Activated naive CD4-positive, alpha-beta T cell treated with anti-CD3 and anti-CD28 coated beads, Interleukin-2, amount 10 ng/mL, durations not matched to agents 7 days and 5 days (primary cell): Measurements from ENCODE around the gene OR4E1.
"Not testable (repeated sequence)": the region's sequence is repeated elsewhere in the genome, so short reads cannot be mapped to it uniquely, and the experiment has no call there.

Source experiments
- CTCF ChIA-PET: fragments of 350-600 bp; sonication (Branson Sonifier 250); formaldehyde crosslinking; loops from one replicate; lab custom pipeline; 2021; ENCODE audit warnings: antibody characterized with exemption; lab: Charles Lee
- DNase-seq: peaks from one replicate; pipeline ENCODE4 v3.0.0-alpha.2; 2020
- H3K27ac Mint-ChIP-seq: one replicate; pipeline ENCODE4 v1.8.0; 2021; ENCODE audit warnings: mild to moderate bottlenecking, moderate library complexity, mixed read lengths
- H3K27me3 Mint-ChIP-seq: one replicate; pipeline ENCODE4 v1.8.0; 2021; ENCODE audit warnings: mild to moderate bottlenecking, mixed read lengths
- H3K36me3 Mint-ChIP-seq: one replicate; pipeline ENCODE4 v1.8.0; 2021; ENCODE audit warnings: mixed read lengths
- H3K4me1 Mint-ChIP-seq: one replicate; pipeline ENCODE4 v1.8.0; 2021; ENCODE audit warnings: mixed read lengths
- H3K4me3 Mint-ChIP-seq: one replicate; pipeline ENCODE4 v1.8.0; 2021; ENCODE audit warnings: mild to moderate bottlenecking, moderate library complexity, mixed read lengths
- H3K9me3 Mint-ChIP-seq: one replicate; pipeline ENCODE4 v1.8.0; 2021; ENCODE audit warnings: mixed read lengths

The OR4E1 gene

GRCh38 chr14:21673718-21674117, at the start of gene OR4E1:
TSS of gene OR4E1 (minus strand) at chr14:21673818. CDS start at chr14:21670935, 2,883 bp downstream.
- no peak within 1 kb of the TSS for H3K27ac Mint-ChIP-seq
- peaks cover 5% of the 10 kb centered on the region for H3K27me3 Mint-ChIP-seq
- DNase-seq = no peak
- no peaks in the 10 kb centered on the region for H3K4me1 Mint-ChIP-seq
- CTCF ChIA-PET = interaction anchor here (1.0 kb wide), 1 partner anchor 25 kb away, joined by 4 read pairs; no protein-coding TSS in a partner anchor
- H3K36me3 Mint-ChIP-seq = no peaks in the 10 kb centered on the region
- H3K4me3 Mint-ChIP-seq = no peak within 1 kb of the TSS
- peaks cover 7% of the 10 kb centered on the region for H3K9me3 Mint-ChIP-seq

GRCh38 chr14:21721504-21721903, 47.9 kb upstream of the OR4E1 start:
- CTCF ChIA-PET = interaction anchor here (1.0 to 2.7 kb wide), 3 partner anchors 10 to 55 kb away, joined by 3 to 19 read pairs (median 7); no protein-coding TSS in a partner anchor
- Mint-ChIP-seq H3K36me3 (no peaks in the 10 kb centered on the region), H3K4me1 (peaks cover 5% of the 10 kb centered on the region), H3K4me3 (no peak overlapping the region), H3K9me3 (no peaks in the 10 kb centered on the region), H3K27ac (no peak overlapping the region), H3K27me3 (peaks cover 22% of the 10 kb centered on the region)
- DNase-seq = no peak

- DNase-seq = no peak
- Mint-ChIP-seq H3K27me3 (peaks cover 25% of the 10 kb centered on the region), H3K9me3 (no peaks in the 10 kb centered on the region), H3K4me3 (no peak overlapping the region), H3K36me3 (no peaks in the 10 kb centered on the region), H3K4me1 (peaks cover 5% of the 10 kb centered on the region), H3K27ac (no peak overlapping the region)
- CTCF ChIA-PET = no interaction called here
Measured at GRCh38 chr14:21719841-21720240, 46.2 kb upstream of the OR4E1 start.

- Mint-ChIP-seq H3K27me3 (peaks cover 16% of the 10 kb centered on the region), H3K27ac (peak overlapping the region; percentile 69), H3K4me3 (peak overlapping the region; percentile 35), H3K9me3 (no peaks in the 10 kb centered on the region), H3K36me3 (no peaks in the 10 kb centered on the region), H3K4me1 (peaks cover 8% of the 10 kb centered on the region)
- CTCF ChIA-PET = interaction anchor here (1.3 to 1.5 kb wide), 2 partner anchors 9 to 17 kb away, joined by 3 read pairs; no protein-coding TSS in a partner anchor
- DNase-seq = peak; percentile 24
Measured at GRCh38 chr14:21714318-21714929, 40.8 kb upstream of the OR4E1 start.

GRCh38 chr14:21712036-21712435, 38.4 kb upstream of the OR4E1 start:
- peaks cover 16% of the 10 kb centered on the region for H3K27me3 Mint-ChIP-seq
- H3K4me3 Mint-ChIP-seq = peak overlapping the region; percentile 67
- peak overlapping the region; percentile 89 for H3K27ac Mint-ChIP-seq
- peak; percentile 29 for DNase-seq
- peaks cover 8% of the 10 kb centered on the region for H3K4me1 Mint-ChIP-seq
- H3K9me3 Mint-ChIP-seq = peaks cover 5% of the 10 kb centered on the region
- H3K36me3 Mint-ChIP-seq = peaks cover 2% of the 10 kb centered on the region
- CTCF ChIA-PET = interaction anchor here (0.8 to 2.0 kb wide), 10 partner anchors 8 to 942 kb away, joined by 3 to 7 read pairs (median 3); no protein-coding TSS in a partner anchor

GRCh38 chr14:21711360-21711961, 37.8 kb upstream of the OR4E1 start:
- Mint-ChIP-seq H3K36me3 (peaks cover 2% of the 10 kb centered on the region), H3K4me3 (peak overlapping the region; percentile 67), H3K27ac (peak overlapping the region; percentile 89), H3K9me3 (peaks cover 5% of the 10 kb centered on the region), H3K27me3 (peaks cover 12% of the 10 kb centered on the region), H3K4me1 (peaks cover 6% of the 10 kb centered on the region)
- DNase-seq = peak; percentile 36
- CTCF ChIA-PET = interaction anchor here (0.7 to 2.0 kb wide), 10 partner anchors 10 to 859 kb away, joined by 3 to 7 read pairs (median 3); no protein-coding TSS in a partner anchor

- H3K4me3 Mint-ChIP-seq = no peak overlapping the region
- no peak overlapping the region for H3K27ac Mint-ChIP-seq
Measured at GRCh38 chr14:21704338-21704737, 30.7 kb upstream of the OR4E1 start.

GRCh38 chr14:21703357-21704326, 30.0 kb upstream of the OR4E1 start:
- H3K27ac Mint-ChIP-seq = no peak overlapping the region
- CTCF ChIA-PET = interaction anchor here (0.7 to 1.3 kb wide), 4 partner anchors 9 to 65 kb away, joined by 3 read pairs; no protein-coding TSS in a partner anchor
- no peak for DNase-seq

More at GRCh38 chr14:21704338-21704737, 30.7 kb upstream of the OR4E1 start:
- CTCF ChIA-PET = interaction anchor here (1.0 to 1.3 kb wide), 3 partner anchors 8 to 64 kb away, joined by 3 read pairs; no protein-coding TSS in a partner anchor
- H3K36me3 Mint-ChIP-seq = peaks cover 2% of the 10 kb centered on the region
- H3K27me3 Mint-ChIP-seq = peaks cover 12% of the 10 kb centered on the region
- peaks cover 5% of the 10 kb centered on the region for H3K9me3 Mint-ChIP-seq
- H3K4me1 Mint-ChIP-seq = peaks cover 9% of the 10 kb centered on the region
- DNase-seq = no peak

GRCh38 chr14:21702316-21702715, 28.7 kb upstream of the OR4E1 start:
- no peaks in the 10 kb centered on the region for H3K36me3 Mint-ChIP-seq
- peaks cover 9% of the 10 kb centered on the region for H3K4me1 Mint-ChIP-seq
- H3K27me3 Mint-ChIP-seq = peaks cover 12% of the 10 kb centered on the region
- no peak overlapping the region for H3K4me3 Mint-ChIP-seq
- CTCF ChIA-PET = no interaction called here
- H3K27ac Mint-ChIP-seq = no peak overlapping the region
- DNase-seq = no peak
- H3K9me3 Mint-ChIP-seq = no peaks in the 10 kb centered on the region

More at GRCh38 chr14:21703357-21704326, 30.0 kb upstream of the OR4E1 start:
- peaks cover 9% of the 10 kb centered on the region for H3K4me1 Mint-ChIP-seq
- H3K27me3 Mint-ChIP-seq = peaks cover 13% of the 10 kb centered on the region
- no peaks in the 10 kb centered on the region for H3K36me3 Mint-ChIP-seq
- no peak overlapping the region for H3K4me3 Mint-ChIP-seq
- H3K9me3 Mint-ChIP-seq = no peaks in the 10 kb centered on the region

GRCh38 chr14:21699551-21699950, 25.9 kb upstream of the OR4E1 start:
- Mint-ChIP-seq H3K4me1 (peaks cover 9% of the 10 kb centered on the region), H3K27ac (no peak overlapping the region), H3K9me3 (no peaks in the 10 kb centered on the region), H3K4me3 (no peak overlapping the region), H3K27me3 (peaks cover 14% of the 10 kb centered on the region), H3K36me3 (no peaks in the 10 kb centered on the region)
- CTCF ChIA-PET = no interaction called here
- no peak for DNase-seq

- H3K9me3 Mint-ChIP-seq, H3K36me3 Mint-ChIP-seq, CTCF ChIA-PET, H3K4me3 Mint-ChIP-seq, H3K27ac Mint-ChIP-seq, H3K4me1 Mint-ChIP-seq, DNase-seq: not testable (repeated sequence)
- H3K27me3 Mint-ChIP-seq = peaks cover 14% of the 10 kb centered on the region
Measured at GRCh38 chr14:21698538-21698937, 24.9 kb upstream of the OR4E1 start.

- H3K36me3 Mint-ChIP-seq, H3K4me1 Mint-ChIP-seq, H3K4me3 Mint-ChIP-seq, H3K9me3 Mint-ChIP-seq, DNase-seq, H3K27ac Mint-ChIP-seq: not testable (repeated sequence)
- CTCF ChIA-PET = interaction anchor here (1.6 kb wide), 1 partner anchor 13 kb away, joined by 4 read pairs; no protein-coding TSS in a partner anchor
- peaks cover 14% of the 10 kb centered on the region for H3K27me3 Mint-ChIP-seq
Measured at GRCh38 chr14:21697662-21698061, 24.0 kb upstream of the OR4E1 start.

- Mint-ChIP-seq H3K9me3 (no peaks in the 10 kb centered on the region), H3K36me3 (no peaks in the 10 kb centered on the region), H3K27me3 (peaks cover 8% of the 10 kb centered on the region), H3K4me1 (no peaks in the 10 kb centered on the region), H3K4me3 (no peak overlapping the region), H3K27ac (no peak overlapping the region)
- no peak for DNase-seq
- CTCF ChIA-PET = interaction anchor here (1.1 kb wide), 1 partner anchor 28 kb away, joined by 3 read pairs; no protein-coding TSS in a partner anchor
Measured at GRCh38 chr14:21694425-21694824, 20.8 kb upstream of the OR4E1 start.
